ENCODE measurements around the gene PNCK. TPM values are rescaled to one million over a fixed set of nuclear protein-coding genes. Genes with fewer than 3 reads are reported as not detected.
A peak's percentile ranks its signal among the peaks of the same experiment; 100 is the strongest.

Gene PNCK
- total and polyA plus RNA-seq, 5 experiments from 2014 or later, result not detected

GRCh38 chrX:153640045-153640686, 33.4 kb downstream of the PNCK start:
- ATAC-seq, result no peak
- Mint-ChIP-seq H3K27ac (no peak overlapping the region), H3K4me1 (peaks cover 5 to 14% (median 12%) of the 10 kb centered on the region in 4 donors), H3K9me3 (peaks cover 0 to 2% (median 0%) of the 10 kb centered on the region in 9 donors), H3K4me3 (peak overlapping the region in 1 of 10 donors; percentile 20), H3K36me3 (no peaks in the 10 kb centered on the region), H3K27me3 (peaks cover 3 to 36% (median 15%) of the 10 kb centered on the region in 5 donors)
- no peak for DNase-seq
- POLR2A ChIA-PET, result no interaction called here

- ATAC-seq (no peak), DNase-seq (no peak)
- Mint-ChIP-seq H3K4me1 (peaks cover 4 to 14% (median 12%) of the 10 kb centered on the region in 4 donors), H3K27ac (no peak overlapping the region), H3K4me3 (no peak overlapping the region), H3K9me3 (peaks cover 0 to 2% (median 0%) of the 10 kb centered on the region in 9 donors), H3K36me3 (no peaks in the 10 kb centered on the region), H3K27me3 (peaks cover 3 to 31% (median 10%) of the 10 kb centered on the region in 5 donors)
- POLR2A ChIA-PET, result no interaction called here
These were observed 34.2 kb downstream of the PNCK start for GRCh38 chrX:153639177-153640044.

- POLR2A ChIA-PET, result no interaction called here
- no peaks in the 10 kb centered on the region for H3K36me3 Mint-ChIP-seq
- DNase-seq, result no peak
These were observed 35.0 kb downstream of the PNCK start for GRCh38 chrX:153638436-153639176.

GRCh38 chrX:153638041-153638371, 35.6 kb downstream of the PNCK start:
- Mint-ChIP-seq H3K36me3 (no peaks in the 10 kb centered on the region), H3K4me1 (peaks cover 4 to 12% (median 9%) of the 10 kb centered on the region in 4 donors), H3K4me3 (no peak overlapping the region), H3K27ac (no peak overlapping the region), H3K9me3 (peaks cover 0 to 2% (median 0%) of the 10 kb centered on the region in 9 donors), H3K27me3 (peaks cover 3 to 26% (median 8%) of the 10 kb centered on the region in 5 donors)
- no peak for DNase-seq
- POLR2A ChIA-PET, result no interaction called here
- no peak for ATAC-seq

More at GRCh38 chrX:153638436-153639176, 35.0 kb downstream of the PNCK start:
- Mint-ChIP-seq H3K27me3 (peaks cover 3 to 31% (median 10%) of the 10 kb centered on the region in 5 donors), H3K9me3 (peaks cover 0 to 2% (median 0%) of the 10 kb centered on the region in 9 donors), H3K4me3 (no peak overlapping the region), H3K4me1 (peaks cover 4 to 14% (median 11%) of the 10 kb centered on the region in 4 donors), H3K27ac (peak overlapping the region in 1 of 10 donors; percentile 5)
- ATAC-seq, result no peak

GRCh38 chrX:153637121-153638040, 36.2 kb downstream of the PNCK start:
- no peak overlapping the region for H3K4me3 Mint-ChIP-seq
- no peak for DNase-seq
- no peak overlapping the region for H3K27ac Mint-ChIP-seq
- no peaks in the 10 kb centered on the region for H3K36me3 Mint-ChIP-seq
- peaks cover 4 to 8% (median 5%) of the 10 kb centered on the region in 4 donors for H3K4me1 Mint-ChIP-seq
- H3K27me3 Mint-ChIP-seq, result peaks cover 2 to 20% (median 4%) of the 10 kb centered on the region in 5 donors
- POLR2A ChIA-PET, result no interaction called here
- peaks cover 0 to 2% (median 0%) of the 10 kb centered on the region in 9 donors for H3K9me3 Mint-ChIP-seq
- no peak for ATAC-seq

- POLR2A ChIA-PET, result no interaction called here
- Mint-ChIP-seq H3K9me3 (peaks cover 0 to 3% (median 0%) of the 10 kb centered on the region in 9 donors), H3K27ac (no peak overlapping the region), H3K27me3 (peaks cover 2 to 17% (median 4%) of the 10 kb centered on the region in 5 donors), H3K36me3 (no peaks in the 10 kb centered on the region), H3K4me1 (peaks cover 4 to 7% (median 4%) of the 10 kb centered on the region in 4 donors), H3K4me3 (no peak overlapping the region)
- ATAC-seq (no peak), DNase-seq (no peak)
These were observed 36.9 kb downstream of the PNCK start for GRCh38 chrX:153636716-153637115.

- Mint-ChIP-seq H3K9me3 (peaks cover 0 to 8% (median 3%) of the 10 kb centered on the region in 9 donors), H3K4me1 (peaks cover 0 to 2% (median 0%) of the 10 kb centered on the region in 4 donors), H3K36me3 (peaks cover 0 to 4% (median 0%) of the 10 kb centered on the region in 3 donors), H3K27ac (peak overlapping the region in 1 of 10 donors; percentile 27), H3K27me3 (peaks cover 0 to 10% (median 3%) of the 10 kb centered on the region in 5 donors), H3K4me3 (no peak overlapping the region)
- POLR2A ChIA-PET, result no interaction called here
- ATAC-seq, result peak; percentile 54 to 63
- no peak for DNase-seq
These were observed 37.6 kb downstream of the PNCK start for GRCh38 chrX:153635788-153636668.

GRCh38 chrX:153635388-153635787, 38.2 kb downstream of the PNCK start:
- peaks cover 0 to 10% (median 3%) of the 10 kb centered on the region in 5 donors for H3K27me3 Mint-ChIP-seq
- H3K9me3 Mint-ChIP-seq, result peaks cover 0 to 14% (median 5%) of the 10 kb centered on the region in 9 donors
- DNase-seq (no peak), ATAC-seq (no peak)
- H3K4me3 Mint-ChIP-seq, result no peak overlapping the region
- no peaks in the 10 kb centered on the region for H3K4me1 Mint-ChIP-seq
- POLR2A ChIA-PET, result no interaction called here
- no peak overlapping the region for H3K27ac Mint-ChIP-seq
- peaks cover 0 to 6% (median 0%) of the 10 kb centered on the region in 3 donors for H3K36me3 Mint-ChIP-seq

- H3K9me3 Mint-ChIP-seq, result peaks cover 0 to 14% (median 5%) of the 10 kb centered on the region in 9 donors
- peak overlapping the region in 1 of 10 donors; percentile 80 for H3K27ac Mint-ChIP-seq
- ATAC-seq, result no peak
- H3K27me3 Mint-ChIP-seq, result peaks cover 0 to 10% (median 3%) of the 10 kb centered on the region in 5 donors
- H3K4me1 Mint-ChIP-seq, result no peaks in the 10 kb centered on the region
- POLR2A ChIA-PET, result no interaction called here
- H3K4me3 Mint-ChIP-seq, result no peak overlapping the region
- H3K36me3 Mint-ChIP-seq, result peaks cover 0 to 6% (median 0%) of the 10 kb centered on the region in 3 donors
- DNase-seq, result no peak
These were observed 38.8 kb downstream of the PNCK start for GRCh38 chrX:153634832-153635231.

GRCh38 chrX:153634236-153634635, 39.4 kb downstream of the PNCK start:
- POLR2A ChIA-PET, result no interaction called here
- Mint-ChIP-seq H3K27me3 (peaks cover 0 to 10% (median 2%) of the 10 kb centered on the region in 5 donors), H3K9me3 (peaks cover 0 to 15% (median 5%) of the 10 kb centered on the region in 9 donors), H3K4me3 (no peak overlapping the region), H3K36me3 (peaks cover 0 to 6% (median 0%) of the 10 kb centered on the region in 3 donors), H3K4me1 (no peaks in the 10 kb centered on the region), H3K27ac (no peak overlapping the region)
- no peak for DNase-seq
- no peak for ATAC-seq

- no peak overlapping the region for H3K4me3 Mint-ChIP-seq
- H3K4me1 Mint-ChIP-seq, result no peaks in the 10 kb centered on the region
- POLR2A ChIA-PET, result interaction anchor here (0.6 kb wide), 1 partner anchor 10 kb away, joined by 3 read pairs; no protein-coding TSS in a partner anchor
- H3K9me3 Mint-ChIP-seq, result peaks cover 0 to 15% (median 5%) of the 10 kb centered on the region in 9 donors
- peaks cover 0 to 6% (median 0%) of the 10 kb centered on the region in 3 donors for H3K36me3 Mint-ChIP-seq
- H3K27ac Mint-ChIP-seq, result no peak overlapping the region
- H3K27me3 Mint-ChIP-seq, result peaks cover 0 to 10% (median 2%) of the 10 kb centered on the region in 5 donors
- ATAC-seq (no peak), DNase-seq (no peak)
These were observed 39.9 kb downstream of the PNCK start for GRCh38 chrX:153633607-153634180.

All from naive thymus-derived CD8-positive, alpha-beta T cell (primary cell).